Cortex of kidney (tissue), 1 donor: ENCODE results near the gene WDR86.
A peak's percentile ranks its signal among the peaks of the same experiment; 100 is the strongest.

Experiments used
- DNase-seq: peaks from one replicate; lab custom pipeline; 2025; lab: John Stamatoyannopoulos, UW

The WDR86 gene

DNA sequence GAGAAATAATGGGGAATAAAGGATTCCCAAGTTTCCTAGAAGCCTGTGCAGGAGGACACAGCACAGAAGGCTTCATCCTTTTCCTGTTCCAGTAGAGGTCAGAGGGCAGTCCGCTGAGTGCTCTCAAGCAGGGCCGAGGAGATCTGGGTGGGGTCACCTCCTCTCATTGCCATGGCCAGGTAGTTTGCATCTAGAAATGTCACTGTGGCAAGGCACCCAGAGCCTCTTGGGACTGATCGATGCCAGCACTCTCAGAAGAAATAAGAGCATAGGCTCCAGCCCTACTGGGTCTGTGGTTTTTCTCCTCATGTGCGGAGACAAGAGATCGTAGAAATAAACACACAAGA, 60.4 kb downstream of the WDR86 start:
- DNase-seq, result no peak

DNA sequence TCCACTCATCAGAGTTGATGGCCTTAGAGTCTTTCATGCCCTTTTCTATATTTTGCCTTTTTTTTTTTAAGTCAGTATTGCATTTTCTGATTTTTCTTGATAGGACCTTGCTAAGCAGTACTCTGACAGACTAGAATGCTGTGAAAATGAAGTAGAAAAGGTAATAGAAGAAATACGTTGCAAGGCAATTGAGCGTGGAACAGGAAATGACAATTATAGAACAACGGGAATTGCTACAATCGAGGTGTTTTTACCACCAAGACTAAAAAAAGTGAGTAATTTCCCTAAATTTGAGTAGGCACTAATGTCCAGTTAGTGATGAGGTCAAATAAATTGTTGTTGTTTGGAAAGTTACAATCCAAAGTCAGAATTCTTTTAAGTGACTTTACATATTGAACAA, 60.9 kb downstream of the WDR86 start:
- no peak for DNase-seq

DNA sequence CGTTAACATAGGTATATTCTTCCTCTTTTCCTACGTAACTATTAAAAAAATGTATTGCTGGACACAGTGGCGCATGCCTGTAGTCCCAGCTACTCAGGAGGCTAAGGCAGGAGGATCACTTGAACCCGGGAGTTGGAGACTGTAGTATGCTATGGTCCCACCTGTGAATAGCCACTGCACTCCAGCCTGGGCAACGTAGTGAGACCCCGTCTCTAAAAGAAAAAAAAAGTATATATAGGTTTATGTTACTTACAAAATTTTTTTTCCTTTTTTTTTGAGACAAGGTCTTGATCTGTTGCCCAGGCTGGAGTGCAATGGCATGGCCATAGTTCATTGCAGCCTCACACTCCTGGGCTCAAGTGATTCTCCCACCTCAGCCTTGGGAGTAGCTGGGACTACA, 62.6 kb downstream of the WDR86 start:
- no peak for DNase-seq

DNA sequence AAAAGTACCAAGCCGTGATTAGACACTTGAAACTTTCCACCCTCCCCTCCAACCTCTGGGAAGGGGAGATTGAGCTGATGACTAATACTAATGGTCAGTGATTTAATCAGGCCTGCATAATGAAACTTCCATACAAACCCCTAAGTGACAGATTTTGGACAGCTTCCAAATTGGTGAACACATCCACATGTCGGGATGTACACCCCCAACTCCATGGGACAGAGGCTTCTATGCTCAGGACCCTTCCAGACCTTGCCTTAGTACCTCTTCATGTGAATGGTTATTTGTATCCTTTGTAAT, 63.4 kb downstream of the WDR86 start:
- DNase-seq, result no peak

DNA sequence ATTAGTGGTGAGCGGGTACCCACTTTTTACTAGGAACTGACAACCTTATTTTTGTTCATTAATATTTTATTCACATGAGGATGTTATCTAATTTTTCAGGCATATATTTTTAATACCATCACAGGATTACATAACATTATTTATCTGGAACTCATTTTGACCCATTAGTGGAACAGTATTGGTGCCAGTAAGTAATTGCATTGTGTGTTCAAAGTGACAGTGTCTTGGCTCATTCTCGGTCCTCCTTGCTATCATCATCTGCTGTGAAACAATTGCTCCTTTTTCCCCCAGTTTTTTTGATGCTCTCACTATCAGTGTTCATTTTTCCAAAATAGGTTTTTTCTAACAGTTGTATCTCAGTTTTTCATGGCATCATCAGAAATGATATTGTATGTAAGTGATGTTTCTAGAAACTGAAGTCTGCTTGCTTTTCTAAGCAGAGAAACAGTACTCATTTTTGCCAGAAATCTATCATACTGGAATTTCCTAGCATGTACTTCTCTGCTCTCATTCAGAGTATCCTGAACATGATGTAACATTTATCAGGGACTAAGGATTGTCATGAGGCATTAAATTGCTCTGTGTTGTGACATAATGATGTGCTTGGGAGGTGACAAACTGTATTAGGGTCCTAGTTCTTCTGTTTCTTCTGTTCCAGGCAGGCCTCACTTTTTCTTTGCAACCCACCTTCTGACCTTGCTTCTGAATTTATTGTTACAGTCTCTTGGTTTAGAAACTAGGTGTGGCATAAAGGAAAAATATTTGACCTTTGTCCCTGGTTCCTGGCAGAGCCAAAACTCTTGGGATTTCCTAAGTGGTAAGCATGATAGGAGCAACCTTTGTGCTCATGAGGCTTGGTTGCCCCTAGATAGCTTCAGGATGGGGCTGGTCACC, 64.0 kb downstream of the WDR86 start:
- DNase-seq, result no peak

DNA sequence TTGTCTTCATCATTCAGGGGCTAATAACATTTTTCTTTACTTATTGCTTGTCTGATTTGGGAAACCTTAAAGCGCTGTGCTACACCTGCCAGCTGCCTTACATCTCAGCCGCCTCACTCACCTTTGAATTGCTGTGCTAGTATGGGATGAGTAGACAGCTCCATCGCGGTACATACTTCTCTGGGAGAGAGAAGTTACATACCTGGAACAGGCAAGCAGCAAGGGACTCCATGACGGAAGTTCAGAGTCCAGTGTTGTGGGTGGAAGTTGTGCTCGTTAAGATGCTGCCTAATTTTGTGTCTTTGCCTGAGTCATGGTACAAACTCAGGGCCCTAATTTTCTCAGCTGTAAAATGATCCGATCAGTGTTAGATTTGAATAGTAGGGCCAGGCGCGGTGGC, 66.3 kb downstream of the WDR86 start:
- no peak for DNase-seq

DNA sequence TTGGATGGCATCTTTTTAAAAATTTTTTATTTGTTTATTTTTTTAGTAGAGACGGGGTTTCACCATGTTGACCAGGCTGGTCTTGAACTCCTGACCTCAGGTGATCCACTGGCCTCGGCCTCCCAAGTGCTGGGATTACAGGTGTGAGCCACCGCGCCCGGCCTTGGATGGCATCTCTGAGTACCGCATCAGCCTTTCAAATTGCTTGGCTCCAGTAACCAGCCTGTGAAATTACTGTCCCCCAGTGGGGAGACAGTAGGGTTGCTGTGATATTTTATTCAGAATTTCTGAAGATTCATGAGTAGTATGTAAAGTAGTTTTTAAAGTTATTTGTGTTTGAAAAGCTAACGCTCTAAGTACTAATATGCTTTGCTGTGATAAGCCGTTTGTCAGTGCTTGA, 67.0 kb downstream of the WDR86 start:
- DNase-seq, result no peak

DNA sequence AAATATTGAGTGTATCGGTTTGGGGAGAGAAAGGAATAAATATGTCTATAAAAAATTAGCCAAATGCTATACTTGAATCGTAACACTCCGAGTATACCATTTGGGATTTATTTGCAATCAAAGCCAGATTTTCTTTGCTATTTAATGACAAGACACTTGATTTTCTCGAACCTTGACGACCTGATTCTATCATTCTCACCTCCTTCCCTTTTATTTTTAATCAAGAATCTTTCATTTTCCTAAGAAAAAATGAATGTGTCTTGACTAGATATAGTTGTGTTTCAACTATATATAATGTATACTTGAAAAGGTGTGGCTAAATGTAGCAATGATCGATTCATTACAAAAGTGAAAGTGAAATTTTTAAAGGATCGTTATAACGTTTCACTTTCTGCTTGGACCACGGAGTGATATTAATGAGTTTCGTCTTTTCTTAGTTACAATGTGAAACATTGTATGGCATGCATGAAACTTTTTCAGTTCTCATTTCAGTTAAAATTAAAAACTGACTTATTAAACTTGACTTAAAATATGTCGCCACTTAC, 67.7 kb downstream of the WDR86 start:
- DNase-seq, result no peak

DNA sequence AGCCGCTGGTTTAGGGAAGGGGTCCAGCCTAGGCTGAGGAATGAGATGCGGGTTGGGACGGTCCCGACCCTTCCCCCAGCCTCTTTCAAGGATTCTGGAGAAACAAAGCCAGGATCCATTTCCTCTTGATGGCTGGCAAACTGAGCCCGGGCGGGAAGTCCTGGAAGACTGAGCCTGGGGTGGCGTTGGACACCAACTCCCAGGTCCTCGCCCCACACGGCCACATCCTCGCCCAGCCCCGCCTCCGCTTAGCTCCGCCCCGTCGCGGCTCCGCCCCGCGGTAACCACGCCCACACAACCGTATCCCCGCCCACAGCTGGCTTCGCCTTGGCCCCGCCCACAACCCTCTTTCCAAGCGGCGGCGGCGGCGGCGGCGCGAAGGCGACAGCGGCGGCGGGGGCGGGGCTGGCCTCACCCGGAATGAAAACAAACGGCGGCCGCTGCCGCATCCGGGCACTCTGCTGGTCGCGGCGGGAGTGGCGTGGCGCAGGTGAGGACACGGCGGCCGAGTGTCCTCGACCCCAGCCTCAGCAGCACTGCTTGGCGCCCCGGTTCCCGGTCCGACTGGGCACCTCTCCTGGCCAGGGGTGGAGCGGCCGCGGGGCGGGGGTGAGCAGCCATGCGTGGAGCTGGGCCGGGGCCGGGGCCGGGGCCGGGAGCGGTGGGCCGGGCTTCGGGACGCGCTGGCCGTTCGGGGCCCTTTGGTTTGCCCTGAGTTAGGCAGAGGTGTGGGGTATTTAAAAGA, 68.3 kb downstream of the WDR86 start, which contains the start of gene NUB1:
NUB1 (plus strand) TSS at position 456 of the 745 bp plus-strand sequence. CDS start 3,538 bp downstream, outside the sequence.
- peak; percentile 30 for DNase-seq

DNA sequence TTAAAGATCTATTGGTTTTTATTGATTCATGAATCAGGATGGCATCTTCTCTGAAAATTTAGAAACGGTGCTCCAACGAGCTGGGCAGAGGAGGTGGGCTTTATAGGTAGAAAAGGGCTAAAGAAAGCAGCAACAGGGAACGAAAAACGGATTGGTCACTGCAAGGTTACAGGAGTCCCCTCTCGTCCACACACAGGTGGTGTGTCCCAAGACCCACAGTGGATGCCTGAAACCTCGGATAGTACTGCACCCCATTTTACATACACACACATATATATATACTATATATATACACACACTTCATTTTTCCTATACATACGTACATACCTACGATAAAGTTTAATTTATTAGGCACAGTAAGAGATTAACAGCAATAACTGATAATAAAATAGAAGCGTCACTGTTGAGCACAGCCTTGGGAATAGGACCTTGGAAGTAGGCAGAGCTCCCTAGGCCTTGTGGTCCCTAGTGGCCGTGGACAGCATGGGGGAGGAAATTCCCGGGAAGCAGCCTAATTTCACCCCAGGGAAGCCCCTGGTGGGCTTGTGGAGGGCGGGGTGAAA, 69.0 kb downstream of the WDR86 start:
- no peak for DNase-seq

DNA sequence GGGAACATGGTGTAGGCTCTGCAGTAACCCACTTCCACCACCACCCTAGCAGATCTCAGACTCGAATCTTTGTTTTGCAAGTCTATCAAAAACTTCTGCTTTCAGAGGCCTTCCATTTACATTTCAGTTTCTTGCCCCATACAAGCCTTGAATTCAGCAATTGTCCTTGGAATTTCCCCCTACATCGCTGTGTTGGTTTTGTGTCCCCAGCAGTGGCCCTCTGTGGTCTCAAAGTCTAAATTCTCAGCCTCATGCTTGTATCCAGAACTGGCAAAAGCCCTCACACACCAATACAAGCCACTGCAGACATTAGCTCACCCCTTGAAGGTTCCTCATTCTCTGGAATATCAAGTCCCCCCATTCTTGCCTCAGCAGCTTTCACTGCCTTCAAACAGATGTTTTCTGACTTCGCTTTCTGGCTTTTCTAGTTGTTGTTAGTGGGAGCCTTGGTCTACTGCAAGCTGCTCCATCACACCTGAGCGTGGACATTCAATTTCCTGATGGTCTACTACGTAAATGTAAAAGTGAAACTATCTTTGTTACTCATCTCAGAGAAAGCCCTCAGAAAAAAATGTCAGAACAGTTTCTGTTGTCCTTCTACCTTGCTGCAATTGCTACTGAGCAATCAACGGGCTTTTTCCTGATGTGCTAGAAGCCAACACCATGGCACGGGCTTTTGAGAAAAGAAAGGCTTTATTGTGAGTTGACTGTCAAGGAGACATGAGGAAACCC, 70.0 kb downstream of the WDR86 start:
- no peak for DNase-seq

DNA sequence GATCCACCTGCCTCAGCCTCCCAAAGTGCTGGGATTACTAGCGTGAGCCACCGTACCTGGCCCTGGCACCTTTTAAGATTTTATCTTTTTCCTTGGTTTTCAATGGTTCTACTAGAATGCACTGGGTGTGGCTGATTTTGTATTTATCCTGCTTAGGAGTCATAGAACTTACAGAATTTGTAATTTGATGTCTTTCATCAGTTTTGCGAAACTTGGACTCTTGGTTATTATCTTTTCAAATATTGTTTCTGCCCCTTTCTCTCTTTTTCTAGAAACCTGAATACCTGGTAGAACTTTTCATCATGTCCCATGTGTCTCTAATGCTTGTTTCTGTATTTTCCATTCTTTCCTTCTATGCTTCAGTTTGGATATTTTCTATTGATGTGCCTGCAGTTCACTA, 71.0 kb downstream of the WDR86 start:
- no peak for DNase-seq

DNA sequence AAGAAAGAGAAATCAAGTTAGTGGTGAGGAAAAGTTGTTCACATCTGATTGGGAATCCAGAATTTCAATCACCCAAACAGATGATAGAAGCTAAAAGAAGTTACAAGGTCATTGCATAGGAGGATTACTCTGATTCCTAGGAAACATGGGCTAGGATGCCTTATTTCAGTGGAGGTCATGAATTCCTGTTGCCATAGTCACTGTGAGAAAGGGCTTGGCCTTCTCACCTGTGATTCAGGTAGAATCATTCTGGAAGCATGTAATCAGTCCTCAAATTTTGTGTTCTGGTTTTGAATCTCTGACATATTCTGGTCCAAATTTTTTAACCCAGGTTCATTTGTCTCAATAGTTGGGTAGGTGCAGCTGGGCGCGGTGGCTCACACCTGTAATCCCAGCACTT, 72.5 kb downstream of the WDR86 start:
- no peak for DNase-seq

DNA sequence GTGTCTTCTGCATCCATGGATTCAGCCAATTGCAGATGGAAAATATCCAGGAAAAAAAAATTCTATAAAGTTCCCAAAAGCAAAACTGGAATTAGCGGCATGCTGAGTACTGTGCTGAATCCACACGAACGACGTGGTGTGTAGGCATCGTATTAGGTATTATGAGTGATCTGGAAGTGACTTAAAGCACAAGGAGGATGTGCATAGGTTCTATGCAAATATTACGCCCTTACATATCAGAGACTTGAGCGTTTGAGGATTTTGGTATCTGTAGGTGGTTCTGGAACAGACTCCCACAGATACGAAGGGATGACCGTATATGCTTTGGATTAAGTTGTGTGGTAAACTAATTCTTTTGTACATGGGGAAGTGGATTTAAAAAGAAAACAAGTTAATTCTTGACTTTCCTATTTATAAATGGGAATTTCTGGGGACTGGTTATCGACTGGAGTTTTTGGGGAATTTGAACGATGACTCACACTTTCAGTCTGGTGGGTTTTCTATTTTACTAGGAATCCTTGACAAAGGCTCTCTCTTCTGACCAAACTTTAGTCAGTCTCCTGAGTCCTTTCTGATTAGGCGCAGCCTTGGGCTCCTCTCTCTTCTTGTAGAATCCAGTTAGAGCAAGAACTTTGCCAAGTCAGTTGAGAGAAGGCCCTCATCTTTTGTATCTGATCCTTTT, 73.7 kb downstream of the WDR86 start:
- no peak for DNase-seq

DNA sequence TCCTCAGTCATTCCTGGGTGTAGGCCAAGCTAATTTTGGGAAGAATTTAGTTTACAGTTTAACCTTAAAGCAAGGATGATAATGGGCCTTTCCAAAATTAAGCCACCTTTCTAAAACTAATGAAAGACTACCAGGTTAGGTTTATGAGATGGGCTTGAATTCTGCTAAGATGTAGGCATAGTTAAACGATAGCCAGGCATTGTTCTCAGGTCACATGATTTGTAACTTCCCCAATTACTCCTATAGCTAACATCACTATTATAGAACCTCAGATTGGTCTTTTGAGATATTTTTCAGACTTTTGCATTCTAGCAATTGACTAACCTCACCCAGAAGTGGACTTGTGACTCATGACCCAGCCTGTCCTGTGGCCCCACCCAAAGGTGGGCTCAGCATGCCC, 75.2 kb downstream of the WDR86 start:
- no peak for DNase-seq
